Epithelial cell of proximal tubule (primary cell): ENCODE results near the gene GLYATL3. TPM values are rescaled to one million over a fixed set of nuclear protein-coding genes. Genes with fewer than 3 reads are reported as not detected.
A peak's percentile ranks its signal among the peaks of the same experiment; 100 is the strongest.

Experiments used
- DNase-seq: peaks from one replicate; pipeline ENCODE4 v3.0.0-alpha.2; 2011; ENCODE audit warnings: low read depth
- H3K4me3 ChIP-seq: 2 replicates; pipeline ENCODE4 v1.5.1; 2011; ENCODE audit warnings: low read depth, mild to moderate bottlenecking, low read length
- CTCF ChIP-seq: conservative IDR thresholded peaks from 2 replicates; pipeline ENCODE4 v1.5.1; 2012; ENCODE audit warnings: low read depth, mild to moderate bottlenecking, low read length
- total RNA-seq: library from RNA; depleted of rRNA; stranded (reverse); fragments of >200 nt; gene quantifications from 2 replicates; pipeline ENCODE4 v1.2.3, GENCODE V29; 2015

Gene GLYATL3
- total RNA-seq, 1 donor from 2014 or later, result not detected

- no peak for TF ChIP-seq CTCF
- no peak for DNase-seq
- H3K4me3 ChIP-seq, result no peak overlapping the region
Measured at GRCh38 chr6:49523901-49524300, 24.2 kb downstream of the GLYATL3 start.

DNA sequence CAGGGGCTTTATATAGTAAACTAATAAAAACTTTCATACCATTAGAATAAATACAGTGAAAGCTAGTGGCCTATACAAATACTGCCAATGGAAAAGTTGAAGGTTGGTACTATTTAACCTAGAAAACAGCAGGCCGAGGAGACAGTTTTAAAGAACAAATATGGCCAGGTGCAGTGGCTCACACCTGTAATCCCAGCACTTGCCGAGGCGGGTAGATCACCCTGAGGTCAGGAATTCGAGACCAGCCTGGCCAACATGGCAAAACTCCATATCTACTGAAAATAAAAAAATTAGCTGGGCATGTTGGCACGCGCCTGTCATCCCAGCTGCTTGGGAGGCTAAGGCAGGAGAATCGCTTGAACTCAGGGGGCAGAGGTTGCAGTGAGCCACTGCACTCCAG is 24.8 kb downstream of the GLYATL3 start:
- DNase-seq, result no peak
- no peak overlapping the region for H3K4me3 ChIP-seq
- no peak for TF ChIP-seq CTCF

DNA sequence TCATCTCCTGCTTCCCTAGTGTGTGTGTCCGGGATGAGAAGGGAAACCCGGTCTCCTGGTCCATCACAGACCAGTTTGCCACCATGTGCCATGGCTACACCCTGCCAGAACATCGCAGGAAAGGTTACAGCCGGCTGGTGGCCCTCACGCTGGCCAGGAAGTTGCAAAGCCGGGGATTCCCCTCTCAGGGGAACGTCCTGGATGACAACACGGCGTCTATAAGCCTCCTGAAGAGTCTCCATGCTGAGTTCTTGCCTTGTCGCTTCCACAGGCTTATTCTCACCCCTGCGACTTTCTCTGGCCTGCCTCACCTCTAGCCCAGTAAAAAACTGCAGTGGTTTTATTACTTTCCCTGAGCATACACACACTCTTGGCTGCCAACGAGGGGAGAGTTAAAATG is 26.9 kb downstream of the GLYATL3 start:
- no peak overlapping the region for H3K4me3 ChIP-seq
- no peak for DNase-seq
- no peak for TF ChIP-seq CTCF

GRCh38 chr6:49527320-49527719 is 27.6 kb downstream of the GLYATL3 start:
- no peak for DNase-seq
- no peak for TF ChIP-seq CTCF
- H3K4me3 ChIP-seq, result no peak overlapping the region

DNA sequence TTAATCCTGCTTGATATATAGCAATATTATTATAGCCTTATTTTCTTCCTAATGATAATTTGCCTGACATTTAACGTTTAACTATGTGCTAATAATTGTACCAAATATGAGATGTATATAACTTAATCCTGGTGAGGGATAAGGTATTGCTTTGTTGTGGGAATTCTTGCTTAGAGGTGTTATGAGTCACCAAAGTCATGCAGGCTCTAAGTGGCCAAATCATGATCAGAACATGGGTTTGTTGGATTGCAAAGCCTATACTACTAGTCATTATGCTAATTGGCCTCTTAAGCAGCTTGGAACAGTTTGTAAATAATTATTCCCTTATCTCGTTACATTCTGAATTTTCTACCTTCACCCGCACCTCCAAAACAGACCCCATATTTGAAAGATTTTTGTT is 28.8 kb downstream of the GLYATL3 start:
- H3K4me3 ChIP-seq, result no peak overlapping the region
- TF ChIP-seq CTCF, result no peak
- DNase-seq, result no peak

DNA sequence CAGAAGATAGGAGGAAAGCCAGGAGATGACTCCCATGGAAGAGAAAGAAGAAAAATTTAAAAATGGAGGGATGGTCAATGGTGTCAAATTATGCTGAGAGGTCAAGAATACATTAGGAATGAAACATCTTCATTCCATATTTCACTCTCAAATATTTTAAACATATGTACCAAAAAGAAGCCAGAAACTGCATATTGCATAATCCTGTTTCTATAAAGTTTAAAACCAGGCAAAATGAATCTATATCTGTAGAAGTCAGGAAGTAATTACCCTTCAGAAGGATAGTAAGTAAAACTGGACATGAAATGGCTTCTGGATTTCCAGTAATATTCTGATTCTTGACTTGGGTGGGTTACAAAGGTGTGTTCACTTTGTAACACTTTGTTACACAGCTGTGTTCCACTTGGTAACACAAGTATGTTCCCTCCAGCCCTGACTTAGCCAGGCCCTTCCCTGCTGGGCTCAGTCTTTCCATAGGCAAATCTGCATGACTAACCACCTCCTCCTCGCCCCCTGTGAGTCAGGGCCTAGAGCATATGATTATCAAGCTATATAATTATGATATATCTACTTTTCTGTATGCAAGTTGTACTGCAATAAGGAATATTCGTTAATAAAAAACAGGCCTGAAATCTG is 30.5 kb downstream of the GLYATL3 start:
- DNase-seq, result no peak
- TF ChIP-seq CTCF, result no peak

GRCh38 chr6:49531774-49532569 is 32.2 kb downstream of the GLYATL3 start:
- DNase-seq, result no peak
- H3K4me3 ChIP-seq, result peak overlapping the region; percentile 27
- peak; percentile 80 for TF ChIP-seq CTCF

More for the DNA sequence above, 30.5 kb downstream of the GLYATL3 start:
- no peak overlapping the region for H3K4me3 ChIP-seq
